SU-DHL-6 (cell line): ENCODE data around the gene CTCFL.

Experiments
- CTCF ChIP-seq: fragments of 200-600 bp; sonication (generic); IDR thresholded peaks from one replicate; pipeline ENCODE4 v1.5.1; 2017; ENCODE audit warnings: antibody characterized with exemption, mild to moderate bottlenecking, low read length, moderate library complexity; ENCODE audit not compliant: insufficient read depth, poor library complexity, severe bottlenecking
- EZH2phosphoT487 ChIP-seq: fragments of 200-600 bp; sonication (generic), shearing (Covaris generic); conservative IDR thresholded peaks from 2 replicates; pipeline ENCODE4 v1.6.1; 2018; ENCODE audit warnings: mild to moderate bottlenecking, antibody characterized with exemption, low read length, moderate library complexity, mixed read lengths

- TF ChIP-seq CTCF (no peak), EZH2phosphoT487 (no peak)
These were observed 48.3 kb upstream of the CTCFL start for GRCh38 chr20:57573242-57573641.
